Spleen (tissue), 11 donors: ENCODE data around the gene GATC. TPM values are rescaled to one million over a fixed set of nuclear protein-coding genes. Genes with fewer than 3 reads are reported as not detected.

ENCODE experiments used
- DNase-seq: peaks from one replicate; pipeline ENCODE4 v3.0.0-alpha.2; 2020
- H3K27ac ChIP-seq, 8 donors: fragments of 200-600 bp; sonication (generic) in 7 of 8; 1 replicate in 4 of 8; 2 replicates in 4 of 8; pipeline versions ENCODE4 v1.5.0 to v1.8.0; 2016 to 2021; ENCODE audit warnings: inconsistent platforms in 4 of 8, mild to moderate bottlenecking in 4 of 8, moderate library complexity in 1 of 8
- H3K27me3 ChIP-seq, 7 donors: fragments of 200-600 bp; sonication (generic) in 6 of 7; replicated peaks in 1 of 7; 1 replicate in 4 of 7; 2 replicates in 3 of 7; pipeline versions ENCODE4 v1.5.0 to v1.8.0; 2016 to 2021; ENCODE audit warnings: inconsistent platforms in 3 of 7, mild to moderate bottlenecking in 1 of 7
- H3K36me3 ChIP-seq, 6 donors: fragments of 200-600 bp; sonication (generic) in 5 of 6; 1 replicate in 4 of 6; 2 replicates in 2 of 6; pipeline versions ENCODE4 v1.5.0 to v1.8.0; 2016 to 2021; ENCODE audit warnings: inconsistent platforms in 2 of 6
- H3K4me1 ChIP-seq, 6 donors: fragments of 200-600 bp; sonication (generic) in 5 of 6; 1 replicate in 3 of 6; 2 replicates in 3 of 6; pipeline versions ENCODE4 v1.5.0 to v1.8.0; 2016 to 2021; ENCODE audit warnings: inconsistent platforms in 3 of 6
- H3K4me3 ChIP-seq, 8 donors: fragments of 200-600 bp; sonication (generic) in 7 of 8; 1 replicate in 4 of 8; 2 replicates in 4 of 8; pipeline versions ENCODE4 v1.5.0 to v1.8.0; 2016 to 2021; ENCODE audit warnings: inconsistent platforms in 4 of 8, mild to moderate bottlenecking in 4 of 8, moderate library complexity in 2 of 8
- H3K9me3 ChIP-seq, 8 donors: fragments of 200-600 bp; sonication (generic) in 7 of 8; 1 replicate in 4 of 8; 2 replicates in 4 of 8; pipeline versions ENCODE4 v1.5.0 to v1.8.0; 2016 to 2021; ENCODE audit warnings: inconsistent platforms in 4 of 8
- POLR2A ChIP-seq, 3 donors: fragments of 450-650 bp; IDR thresholded peaks; one replicate each; pipeline ENCODE4 v1.5.1; 2017; ENCODE audit warnings: antibody characterized with exemption in 3 of 3, mild to moderate bottlenecking in 1 of 3
- POLR2AphosphoS5 ChIP-seq, 3 donors: sonication (generic); formaldehyde crosslinking; IDR thresholded peaks; one replicate each; pipeline ENCODE4 v1.5.1; 2017; ENCODE audit warnings: antibody characterized with exemption in 3 of 3
- WGBS, 5 donors: extraction: QIAGEN DNeasy Blood & Tissue Kit in 3 of 5; methylation state at CpG; one replicate each; pipeline versions ENCODE4 v1.1.5 to v1.1.7; 2013 to 2018; 5-methylcytosine and 5-hydroxymethylcytosine counted together
- intact Hi-C: fragments of 100-400 bp; cut with DNase I; formaldehyde crosslinking; loops from one replicate; pipeline ENCODE4 v1.15.0; 2023; ENCODE audit warnings: low total_unique reads
- polyA plus RNA-seq, 3 donors: library from polyadenylated mRNA; stranded (reverse); fragments of 200-250 nt; gene quantifications; one replicate each; pipeline ENCODE4 v1.2.1, GENCODE V29; 2013
- total RNA-seq, 7 donors: library from RNA; depleted of rRNA in 3 of 7; stranded (reverse); fragments of >200 nt in 3 of 7; fragmentation: NEBNext Ultra II Directional in 4 of 7; extraction: Animal tissue kit (Norgen Biotek cat#: 25700) in 4 of 7; gene quantifications; one replicate each; pipeline versions ENCODE4 v1.1.0 to v1.2.1, GENCODE V29; 2016 to 2021
- TF ChIP-seq, protein P1 (sequence below), 11 experiments: fragments of 200-600 bp in 7 of 11; fragments of 450-650 bp in 4 of 11; sonication (generic) in 4 of 11; IDR thresholded peaks in 8 of 11; conservative IDR thresholded peaks in 3 of 11; 1 replicate in 7 of 11; 2 replicates in 4 of 11; pipeline versions ENCODE4 v1.4.0 to v1.8.0; 2016 to 2021; ENCODE audit warnings: antibody characterized with exemption in 11 of 11, inconsistent platforms in 4 of 11, mild to moderate bottlenecking in 1 of 11
- donor health status: healthy with polysubstance abuse.
- donor health status: DM: no; HTN: no; CAD: no; lungs with moderate emphysema.
- donor health status: DM: no; HTN: no; CAD: no.
- donor health status: Bipolar disorder and iron deficiency.
- donor health status: healthy.
- donor health status: DM: no; HTN: no; CAD: no.
- donor health status: DM: yes; HTN: yes; CAD: no.

The GATC gene
- total and polyA plus RNA-seq, 10 donors = 7.0 to 26.0 (median 20.2) TPM

DNA sequence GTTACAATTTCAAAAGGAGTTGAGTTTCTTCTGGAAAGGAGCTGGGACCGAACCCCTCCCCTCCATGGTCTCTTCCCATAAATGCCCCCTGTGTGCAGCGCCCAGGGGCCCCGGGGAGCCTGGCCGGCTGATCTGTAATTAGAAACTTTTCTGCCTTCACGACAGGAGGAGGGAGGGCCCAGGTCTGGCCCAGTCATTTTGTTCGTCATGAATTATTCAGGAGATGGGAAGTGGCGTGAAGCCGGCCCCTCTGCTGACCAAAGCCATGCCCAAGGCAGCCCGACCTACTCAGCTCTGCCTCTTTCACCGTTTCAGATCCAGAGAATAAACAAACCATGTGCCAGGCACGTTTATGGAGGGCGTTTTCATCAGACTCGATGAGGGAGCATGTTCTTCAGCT, 44.0 kb upstream of the GATC start:
- H3K4me3 ChIP-seq = no peak overlapping the region
- H3K9me3 ChIP-seq = no peaks in the 10 kb centered on the region
- WGBS, 5 donors = 38 to 58% (median 47%) methylated on average over 13 of the region's 13 CpGs
- TF ChIP-seq POLR2AphosphoS5 (IDR thresholded peaks at IDR 0.05) = no peak
- intact Hi-C loops = no loop called here
- no peaks in the 10 kb centered on the region for H3K36me3 ChIP-seq
- no peak overlapping the region for H3K27ac ChIP-seq
- H3K27me3 ChIP-seq = peaks cover 0 to 64% (median 10%) of the 10 kb centered on the region in 7 donors
- no peak for DNase-seq
- H3K4me1 ChIP-seq = no peaks in the 10 kb centered on the region

DNA sequence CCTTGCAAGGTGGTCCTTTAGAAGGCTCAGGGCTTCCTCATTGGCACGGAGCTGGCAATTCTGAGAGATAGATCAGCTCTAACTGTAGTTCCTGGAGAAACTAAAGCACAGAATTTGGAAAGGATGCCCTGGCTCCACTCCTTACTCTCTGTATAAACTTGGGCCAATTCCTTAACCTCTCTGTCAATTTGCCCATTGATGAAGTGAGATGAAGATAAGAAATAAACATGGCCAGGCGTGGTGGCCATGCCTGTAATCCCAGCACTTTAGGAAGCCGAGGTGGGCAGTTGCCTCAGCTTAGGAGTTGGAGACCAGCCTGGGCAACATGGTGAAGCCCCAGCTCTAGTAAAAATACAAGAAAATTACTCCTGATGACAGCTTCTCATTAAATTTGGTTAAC, 42.4 kb upstream of the GATC start:
- no peaks in the 10 kb centered on the region for H3K4me1 ChIP-seq
- no peak for DNase-seq

DNA sequence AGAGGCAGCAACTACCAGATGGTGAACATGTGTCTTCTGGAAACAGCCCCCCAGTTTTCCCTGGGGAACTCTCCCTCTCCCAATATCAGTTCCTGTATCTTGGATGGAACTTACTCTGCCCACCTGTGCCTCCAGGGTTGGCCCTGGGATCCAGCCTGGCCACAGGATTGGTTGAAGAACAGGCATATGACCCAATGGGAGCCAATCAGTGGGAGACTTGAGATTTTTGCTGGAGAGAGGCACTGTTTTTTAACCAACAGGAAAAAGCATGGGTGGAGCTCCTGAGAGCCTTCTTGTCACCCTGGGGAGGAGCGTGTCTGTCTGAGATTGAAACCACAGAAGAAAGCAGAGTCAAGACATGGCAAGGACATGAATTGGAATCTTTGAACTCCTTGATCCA, 42.0 kb upstream of the GATC start:
- Histone ChIP-seq H3K27ac (no peak overlapping the region), H3K9me3 (no peaks in the 10 kb centered on the region), H3K36me3 (no peaks in the 10 kb centered on the region), H3K4me1 (no peaks in the 10 kb centered on the region), H3K27me3 (peaks cover 0 to 47% (median 0%) of the 10 kb centered on the region in 7 donors), H3K4me3 (no peak overlapping the region)
- WGBS, 5 donors = 41 to 64% (median 56%) methylated on average over 1 of the region's 1 CpG
- TF ChIP-seq POLR2A (IDR thresholded peaks at IDR 0.05) = no peak
- no peak for TF ChIP-seq POLR2AphosphoS5 (IDR thresholded peaks at IDR 0.05)
- TF ChIP-seq, protein P1, sequence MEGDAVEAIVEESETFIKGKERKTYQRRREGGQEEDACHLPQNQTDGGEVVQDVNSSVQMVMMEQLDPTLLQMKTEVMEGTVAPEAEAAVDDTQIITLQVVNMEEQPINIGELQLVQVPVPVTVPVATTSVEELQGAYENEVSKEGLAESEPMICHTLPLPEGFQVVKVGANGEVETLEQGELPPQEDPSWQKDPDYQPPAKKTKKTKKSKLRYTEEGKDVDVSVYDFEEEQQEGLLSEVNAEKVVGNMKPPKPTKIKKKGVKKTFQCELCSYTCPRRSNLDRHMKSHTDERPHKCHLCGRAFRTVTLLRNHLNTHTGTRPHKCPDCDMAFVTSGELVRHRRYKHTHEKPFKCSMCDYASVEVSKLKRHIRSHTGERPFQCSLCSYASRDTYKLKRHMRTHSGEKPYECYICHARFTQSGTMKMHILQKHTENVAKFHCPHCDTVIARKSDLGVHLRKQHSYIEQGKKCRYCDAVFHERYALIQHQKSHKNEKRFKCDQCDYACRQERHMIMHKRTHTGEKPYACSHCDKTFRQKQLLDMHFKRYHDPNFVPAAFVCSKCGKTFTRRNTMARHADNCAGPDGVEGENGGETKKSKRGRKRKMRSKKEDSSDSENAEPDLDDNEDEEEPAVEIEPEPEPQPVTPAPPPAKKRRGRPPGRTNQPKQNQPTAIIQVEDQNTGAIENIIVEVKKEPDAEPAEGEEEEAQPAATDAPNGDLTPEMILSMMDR (IDR thresholded peaks at IDR 0.05 in 8 of 11, conservative IDR thresholded peaks at IDR 0.05 in 3 of 11) = no peak
- intact Hi-C loops = no loop called here
- no peak for DNase-seq

More for the DNA sequence above, 42.4 kb upstream of the GATC start:
- 71 to 84% (median 80%) methylated on average over 2 to 3 of the region's 3 CpGs for WGBS, 5 donors
- Histone ChIP-seq H3K4me3 (no peak overlapping the region), H3K36me3 (no peaks in the 10 kb centered on the region), H3K27ac (no peak overlapping the region), H3K27me3 (peaks cover 0 to 51% (median 0%) of the 10 kb centered on the region in 7 donors), H3K9me3 (no peaks in the 10 kb centered on the region)
- TF ChIP-seq POLR2AphosphoS5 (IDR thresholded peaks at IDR 0.05) = no peak
- TF ChIP-seq, protein P1 (IDR thresholded peaks at IDR 0.05 in 8 of 11, conservative IDR thresholded peaks at IDR 0.05 in 3 of 11) = no peak
- no peak for TF ChIP-seq POLR2A (IDR thresholded peaks at IDR 0.05)
- intact Hi-C loops = no loop called here

DNA sequence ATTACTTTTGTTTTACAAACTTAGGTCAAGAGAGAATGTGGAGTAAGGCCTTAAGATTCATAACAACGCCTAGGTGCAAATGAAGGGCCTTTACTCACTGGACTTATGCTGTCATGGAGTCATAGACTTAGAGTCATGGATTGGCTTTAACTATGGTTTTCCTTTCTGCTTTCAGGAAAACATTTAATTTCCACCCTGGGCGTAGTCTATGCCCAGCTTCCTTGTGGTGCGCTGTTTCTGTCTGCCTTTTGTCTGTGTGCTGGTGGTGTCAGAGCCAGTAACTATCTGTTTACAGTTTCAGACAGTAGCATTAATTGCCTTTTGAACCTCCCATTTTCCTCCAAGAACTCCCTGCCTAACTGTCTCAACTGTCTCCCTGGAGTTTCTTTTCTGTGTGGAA, 40.2 kb upstream of the GATC start:
- no peaks in the 10 kb centered on the region for H3K9me3 ChIP-seq
- no peak for TF ChIP-seq POLR2AphosphoS5 (IDR thresholded peaks at IDR 0.05)
- TF ChIP-seq, protein P1 (IDR thresholded peaks at IDR 0.05 in 8 of 11, conservative IDR thresholded peaks at IDR 0.05 in 3 of 11) = no peak
- no peak for TF ChIP-seq POLR2A (IDR thresholded peaks at IDR 0.05)
- H3K36me3 ChIP-seq = no peaks in the 10 kb centered on the region
- peaks cover 0 to 31% (median 0%) of the 10 kb centered on the region in 7 donors for H3K27me3 ChIP-seq
- intact Hi-C loops = no loop called here
- H3K4me3 ChIP-seq = no peak overlapping the region
- no peak overlapping the region for H3K27ac ChIP-seq
- no peak for DNase-seq
- no peaks in the 10 kb centered on the region for H3K4me1 ChIP-seq
- 73 to 83% (median 83%) methylated on average over 3 of the region's 3 CpGs for WGBS, 5 donors

DNA sequence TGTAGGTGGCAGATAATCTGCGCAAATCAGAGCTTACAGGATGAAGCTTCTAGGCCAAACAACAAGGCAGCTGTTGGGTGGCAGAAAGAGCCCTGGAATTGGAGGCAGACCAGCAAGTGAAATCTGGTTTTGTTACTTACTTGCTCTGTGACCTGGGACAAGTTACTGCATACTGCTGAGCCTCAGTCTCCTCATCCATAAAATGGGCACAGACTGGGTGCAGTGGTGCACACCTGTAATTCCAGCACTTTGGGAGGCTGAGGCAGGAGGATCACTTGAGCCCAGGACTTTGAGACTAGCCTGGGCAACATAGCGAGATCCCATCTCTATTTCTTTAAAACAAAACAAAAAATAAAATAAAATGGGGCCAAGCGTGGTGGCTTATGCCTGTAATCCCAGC, 39.7 kb upstream of the GATC start:
- no peak overlapping the region for H3K4me3 ChIP-seq
- H3K9me3 ChIP-seq = no peaks in the 10 kb centered on the region
- H3K36me3 ChIP-seq = no peaks in the 10 kb centered on the region
- TF ChIP-seq POLR2AphosphoS5 (IDR thresholded peaks at IDR 0.05) = no peak
- TF ChIP-seq, protein P1 (IDR thresholded peaks at IDR 0.05 in 8 of 11, conservative IDR thresholded peaks at IDR 0.05 in 3 of 11) = no peak
- TF ChIP-seq POLR2A (IDR thresholded peaks at IDR 0.05) = no peak
- H3K4me1 ChIP-seq = no peaks in the 10 kb centered on the region
- peaks cover 0 to 28% (median 0%) of the 10 kb centered on the region in 7 donors for H3K27me3 ChIP-seq
- no peak overlapping the region for H3K27ac ChIP-seq
- no peak for DNase-seq
- WGBS, 5 donors = 93 to 98% (median 94%) methylated on average over 3 of the region's 3 CpGs
- intact Hi-C loops = no loop called here
